ENCODE measurements around the gene PRAMEF1.
"Not testable (repeated sequence)": the region's sequence is repeated elsewhere in the genome, so short reads cannot be mapped to it uniquely, and the experiment has no call there.

PRAMEF1 gene, protein sequence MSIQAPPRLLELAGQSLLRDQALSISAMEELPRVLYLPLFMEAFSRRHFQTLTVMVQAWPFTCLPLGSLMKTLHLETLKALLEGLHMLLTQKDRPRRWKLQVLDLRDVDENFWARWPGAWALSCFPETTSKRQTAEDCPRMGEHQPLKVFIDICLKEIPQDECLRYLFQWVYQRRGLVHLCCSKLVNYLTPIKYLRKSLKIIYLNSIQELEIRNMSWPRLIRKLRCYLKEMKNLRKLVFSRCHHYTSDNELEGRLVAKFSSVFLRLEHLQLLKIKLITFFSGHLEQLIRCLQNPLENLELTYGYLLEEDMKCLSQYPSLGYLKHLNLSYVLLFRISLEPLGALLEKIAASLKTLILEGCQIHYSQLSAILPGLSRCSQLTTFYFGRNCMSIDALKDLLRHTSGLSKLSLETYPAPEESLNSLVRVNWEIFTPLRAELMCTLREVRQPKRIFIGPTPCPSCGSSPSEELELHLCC

DNA sequence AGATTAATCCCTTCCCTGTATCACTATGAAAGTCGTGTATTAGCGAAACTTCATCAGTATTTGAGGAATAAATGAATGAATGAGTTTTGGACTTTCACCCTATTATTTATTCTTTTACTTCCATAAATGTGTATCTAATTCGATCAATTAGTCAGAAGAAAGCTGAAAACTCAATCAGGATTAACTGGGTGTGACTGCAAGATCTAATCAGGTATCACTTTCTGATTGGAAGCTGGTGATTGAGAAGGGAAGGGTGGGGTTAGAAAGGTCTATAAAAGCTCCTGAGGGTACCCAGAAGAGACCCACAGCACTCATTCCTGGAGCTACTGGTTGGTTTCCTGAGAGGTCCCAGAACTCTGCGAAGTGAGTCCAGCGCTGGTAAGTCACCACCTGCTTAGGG is at the start of gene PRAMEF1:
Gene PRAMEF1, plus strand, starts transcription at position 301 of the 400 bp plus-strand sequence. CDS start 1,831 bp downstream, outside the sequence.
- in situ Hi-C loops (cut with MboI; ENCODE audit: low sequenced_read_pairs, unreplicated experiment), result loop anchor here (25.0 kb wide), 1 partner anchor 446 kb away; the partner anchor contains the start of gene PRAMEF18
- DNase-seq (ENCODE audit: low spot score), result not testable (repeated sequence)

DNA sequence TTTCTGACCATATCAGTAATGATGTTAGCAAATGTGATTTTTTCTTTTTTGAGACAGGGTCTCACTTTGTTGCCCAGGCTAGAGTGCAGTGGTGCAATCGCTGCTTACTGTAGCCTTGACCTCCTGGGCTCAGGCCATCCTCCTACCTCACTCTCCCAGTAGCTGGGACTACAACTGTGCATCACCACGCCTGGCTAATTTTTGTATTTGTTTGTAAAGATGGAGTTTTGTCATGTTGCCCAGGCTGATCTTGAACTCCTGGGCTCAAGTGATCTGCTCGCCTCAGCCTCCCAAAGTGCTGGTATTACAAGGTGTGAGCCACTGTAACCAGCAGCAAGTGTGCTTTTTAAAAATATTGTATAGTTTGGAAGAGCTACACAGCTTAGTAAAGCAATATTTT is 49.3 kb upstream of the PRAMEF1 start:
- TF ChIP-seq, protein P1, sequence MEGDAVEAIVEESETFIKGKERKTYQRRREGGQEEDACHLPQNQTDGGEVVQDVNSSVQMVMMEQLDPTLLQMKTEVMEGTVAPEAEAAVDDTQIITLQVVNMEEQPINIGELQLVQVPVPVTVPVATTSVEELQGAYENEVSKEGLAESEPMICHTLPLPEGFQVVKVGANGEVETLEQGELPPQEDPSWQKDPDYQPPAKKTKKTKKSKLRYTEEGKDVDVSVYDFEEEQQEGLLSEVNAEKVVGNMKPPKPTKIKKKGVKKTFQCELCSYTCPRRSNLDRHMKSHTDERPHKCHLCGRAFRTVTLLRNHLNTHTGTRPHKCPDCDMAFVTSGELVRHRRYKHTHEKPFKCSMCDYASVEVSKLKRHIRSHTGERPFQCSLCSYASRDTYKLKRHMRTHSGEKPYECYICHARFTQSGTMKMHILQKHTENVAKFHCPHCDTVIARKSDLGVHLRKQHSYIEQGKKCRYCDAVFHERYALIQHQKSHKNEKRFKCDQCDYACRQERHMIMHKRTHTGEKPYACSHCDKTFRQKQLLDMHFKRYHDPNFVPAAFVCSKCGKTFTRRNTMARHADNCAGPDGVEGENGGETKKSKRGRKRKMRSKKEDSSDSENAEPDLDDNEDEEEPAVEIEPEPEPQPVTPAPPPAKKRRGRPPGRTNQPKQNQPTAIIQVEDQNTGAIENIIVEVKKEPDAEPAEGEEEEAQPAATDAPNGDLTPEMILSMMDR (IDR thresholded peaks at IDR 0.05; ENCODE audit: borderline replicate concordance, control extremely low read depth, extremely low read depth, insufficient read depth, missing control alignments), result no peak
- in situ Hi-C loops (cut with MboI; ENCODE audit: low sequenced_read_pairs, unreplicated experiment), result no loop called here
- no peak for DNase-seq (ENCODE audit: low spot score)

DNA sequence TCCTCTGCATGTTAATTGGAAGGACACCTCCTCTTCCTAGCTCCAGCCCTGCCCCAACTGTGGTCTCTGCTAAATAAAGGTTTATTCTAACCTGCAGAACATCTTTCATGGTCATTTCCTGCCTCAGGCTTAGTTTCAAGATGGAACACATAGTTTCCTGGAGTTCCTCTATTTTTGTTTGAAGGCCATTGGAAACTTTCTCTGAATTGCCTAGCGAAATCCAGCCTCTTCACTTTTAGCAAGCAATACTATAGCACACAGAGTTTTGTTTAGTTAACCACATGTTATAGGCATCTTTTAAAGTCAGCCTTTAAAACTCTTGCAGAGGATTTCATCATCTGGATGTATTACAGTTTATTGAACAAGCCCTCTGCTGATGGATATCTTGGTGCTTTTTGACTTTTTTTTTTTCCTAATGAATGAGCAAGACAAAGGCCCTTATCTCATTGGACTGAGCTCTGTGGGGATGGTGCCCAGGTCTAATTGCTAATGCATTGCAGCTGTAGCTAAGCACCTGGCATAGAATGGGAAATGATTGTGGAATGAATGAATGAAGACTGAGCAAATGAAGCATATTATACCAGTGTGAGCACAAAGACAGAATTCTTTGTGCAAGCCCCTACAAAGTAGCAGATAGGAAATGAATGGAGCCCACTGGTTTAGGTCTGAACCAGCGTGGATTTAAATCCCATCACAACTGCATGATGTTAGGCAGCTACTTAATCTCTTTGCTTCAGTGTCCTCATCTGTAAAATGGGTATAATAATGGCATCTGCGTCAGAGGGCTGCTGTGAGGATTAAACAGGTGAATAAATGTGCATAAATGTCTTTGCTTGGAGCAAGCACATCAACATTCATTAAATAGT is 45.8 kb upstream of the PRAMEF1 start:
- no peak for DNase-seq (ENCODE audit: low spot score)
- TF ChIP-seq, protein P1 (IDR thresholded peaks at IDR 0.05; ENCODE audit: borderline replicate concordance, control extremely low read depth, extremely low read depth, insufficient read depth, missing control alignments), result no peak
- in situ Hi-C loops (cut with MboI; ENCODE audit: low sequenced_read_pairs, unreplicated experiment), result no loop called here

DNA sequence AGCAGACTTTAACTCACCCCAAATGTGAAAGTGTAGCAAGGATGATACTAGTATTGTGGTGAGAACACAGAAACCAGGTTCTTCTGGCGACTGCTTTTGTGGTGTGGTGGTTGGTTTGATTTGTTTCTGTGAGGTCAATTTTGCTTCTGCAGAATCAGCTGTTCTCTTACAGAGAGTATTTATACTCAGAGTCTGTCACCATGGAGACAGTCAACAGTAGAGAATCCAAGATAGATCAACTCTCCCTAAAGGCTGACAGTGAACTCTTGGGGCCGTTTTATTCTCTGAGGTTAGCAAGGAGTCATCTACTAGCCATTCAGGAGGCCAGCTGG is 45.2 kb upstream of the PRAMEF1 start, which contains the start of gene CFAP107:
Gene CFAP107, plus strand, starts transcription at position 209 of the 332 bp plus-strand sequence. CDS start 231 bp downstream, outside the sequence.
- TF ChIP-seq, protein P1 (IDR thresholded peaks at IDR 0.05; ENCODE audit: borderline replicate concordance, control extremely low read depth, extremely low read depth, insufficient read depth, missing control alignments), result no peak
- in situ Hi-C loops (cut with MboI; ENCODE audit: low sequenced_read_pairs, unreplicated experiment), result no loop called here
- DNase-seq (ENCODE audit: low spot score), result no peak

DNA sequence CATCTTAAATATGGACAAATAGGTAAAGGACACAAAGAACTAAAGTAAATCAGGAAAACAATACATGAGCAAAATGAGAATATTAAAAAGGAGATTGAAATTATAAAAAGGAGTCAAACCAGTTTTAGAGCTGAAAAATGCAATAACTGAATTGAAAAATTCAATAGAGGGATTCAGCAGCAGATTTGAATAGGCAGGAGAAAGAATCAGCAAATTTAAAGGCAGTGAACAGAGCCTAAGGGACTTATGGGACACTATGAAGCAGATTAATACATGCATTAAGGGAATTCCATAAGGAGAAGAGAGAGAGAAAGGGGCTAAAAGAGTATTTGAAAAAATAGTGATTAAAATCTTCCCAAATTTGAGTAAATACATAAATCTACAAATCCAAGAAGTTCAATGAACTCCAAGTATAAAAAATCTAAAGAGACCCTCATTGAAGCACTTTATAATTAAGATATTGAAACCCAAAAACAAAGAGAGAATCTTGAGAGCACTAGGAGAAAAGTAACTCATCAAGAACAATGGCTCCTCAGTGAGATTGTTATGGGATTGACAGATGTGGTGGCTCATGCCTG is 42.3 kb upstream of the PRAMEF1 start:
- TF ChIP-seq, protein P1 (IDR thresholded peaks at IDR 0.05; ENCODE audit: borderline replicate concordance, control extremely low read depth, extremely low read depth, insufficient read depth, missing control alignments), result no peak
- DNase-seq (ENCODE audit: low spot score), result no peak
- in situ Hi-C loops (cut with MboI; ENCODE audit: low sequenced_read_pairs, unreplicated experiment), result no loop called here

DNA sequence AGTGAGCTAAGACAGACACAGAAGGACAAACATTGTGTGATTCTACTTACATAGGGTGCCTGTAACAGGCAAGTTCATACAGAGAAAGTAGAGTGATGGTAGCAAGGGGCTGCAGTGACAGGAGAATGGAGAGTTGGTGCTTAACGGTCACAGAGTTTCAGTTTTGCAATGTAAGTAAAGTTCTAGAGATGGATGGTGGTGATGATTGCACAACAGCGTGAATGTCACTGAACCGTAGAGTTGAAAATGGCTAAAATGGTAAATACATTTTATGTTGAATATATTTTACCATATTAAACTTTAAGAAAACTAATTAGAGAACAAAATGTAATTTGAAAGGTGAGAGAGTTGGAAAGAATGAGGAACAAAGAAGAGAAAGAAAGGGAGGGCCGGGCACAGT is 36.5 kb upstream of the PRAMEF1 start:
- DNase-seq (ENCODE audit: low spot score), result no peak
- in situ Hi-C loops (cut with MboI; ENCODE audit: low sequenced_read_pairs, unreplicated experiment), result no loop called here
- TF ChIP-seq, protein P1 (IDR thresholded peaks at IDR 0.05; ENCODE audit: borderline replicate concordance, control extremely low read depth, extremely low read depth, insufficient read depth, missing control alignments), result no peak
